DND-41 (cell line): Measurements from ENCODE around the gene MYLK4.

Experiments
- EZH2 ChIP-seq: IDR thresholded peaks from 3 replicates; pipeline ENCODE4 v1.6.1; 2012; ENCODE audit warnings: borderline replicate concordance, low read depth, mild to moderate bottlenecking, moderate library complexity, low read length, inconsistent platforms; ENCODE audit not compliant: severe bottlenecking
- TF ChIP-seq, protein P1 (sequence below): IDR thresholded peaks from 2 replicates; pipeline ENCODE4 v1.5.1; 2012; ENCODE audit warnings: borderline replicate concordance, low read length, moderate library complexity, mild to moderate bottlenecking; ENCODE audit not compliant: poor library complexity, severe bottlenecking; ENCODE audit errors: extremely low read depth

DNA sequence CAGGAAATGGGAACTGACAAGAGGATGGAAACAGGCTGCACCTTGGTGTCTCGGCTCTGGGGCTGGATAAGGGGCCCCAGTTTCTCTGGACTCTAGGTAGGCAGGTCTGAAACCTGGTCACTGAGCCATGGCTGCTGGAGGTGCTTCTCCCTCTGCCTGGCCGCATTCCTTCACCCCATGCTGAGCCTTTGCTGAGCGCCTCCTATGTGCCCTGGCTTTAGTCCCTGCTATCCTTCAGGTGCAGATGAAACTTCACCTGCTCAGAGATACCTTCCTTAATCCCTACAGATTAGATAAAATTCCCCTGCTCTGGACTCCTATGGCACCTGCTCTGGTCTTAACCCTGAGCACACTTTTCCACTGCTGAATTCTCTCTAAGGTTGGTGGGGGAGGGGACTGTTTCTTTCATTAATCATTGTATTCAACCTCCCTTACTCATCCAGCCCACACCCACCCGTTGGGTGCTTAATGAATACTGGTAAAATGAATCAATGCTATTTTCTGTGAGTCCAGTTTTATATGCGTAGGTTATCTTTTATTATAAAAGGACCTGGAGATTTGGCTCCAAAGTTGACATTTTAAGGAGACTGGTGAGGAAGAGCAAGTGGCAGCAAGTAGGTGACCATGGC lies 19.3 kb downstream of the MYLK4 start:
- TF ChIP-seq EZH2: no peak
- TF ChIP-seq, protein P1, sequence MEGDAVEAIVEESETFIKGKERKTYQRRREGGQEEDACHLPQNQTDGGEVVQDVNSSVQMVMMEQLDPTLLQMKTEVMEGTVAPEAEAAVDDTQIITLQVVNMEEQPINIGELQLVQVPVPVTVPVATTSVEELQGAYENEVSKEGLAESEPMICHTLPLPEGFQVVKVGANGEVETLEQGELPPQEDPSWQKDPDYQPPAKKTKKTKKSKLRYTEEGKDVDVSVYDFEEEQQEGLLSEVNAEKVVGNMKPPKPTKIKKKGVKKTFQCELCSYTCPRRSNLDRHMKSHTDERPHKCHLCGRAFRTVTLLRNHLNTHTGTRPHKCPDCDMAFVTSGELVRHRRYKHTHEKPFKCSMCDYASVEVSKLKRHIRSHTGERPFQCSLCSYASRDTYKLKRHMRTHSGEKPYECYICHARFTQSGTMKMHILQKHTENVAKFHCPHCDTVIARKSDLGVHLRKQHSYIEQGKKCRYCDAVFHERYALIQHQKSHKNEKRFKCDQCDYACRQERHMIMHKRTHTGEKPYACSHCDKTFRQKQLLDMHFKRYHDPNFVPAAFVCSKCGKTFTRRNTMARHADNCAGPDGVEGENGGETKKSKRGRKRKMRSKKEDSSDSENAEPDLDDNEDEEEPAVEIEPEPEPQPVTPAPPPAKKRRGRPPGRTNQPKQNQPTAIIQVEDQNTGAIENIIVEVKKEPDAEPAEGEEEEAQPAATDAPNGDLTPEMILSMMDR: no peak
